ENCODE results near the gene NPAS1.

GRCh38 chr19:47039239-47039874, 19.7 kb downstream of the NPAS1 start:
- no peak for TF ChIP-seq CTCF (IDR thresholded peaks at IDR 0.05 in 8 of 11, conservative IDR thresholded peaks at IDR 0.05 in 3 of 11)
- TF ChIP-seq POLR2A (IDR thresholded peaks at IDR 0.05): no peak
